C4-2B (cell line): ENCODE measurements around the gene APOBEC3A.
"Not testable (repeated sequence)": the region's sequence is repeated elsewhere in the genome, so short reads cannot be mapped to it uniquely, and the experiment has no call there.

Experiments used
- H3K27ac ChIP-seq: fragments of 450-650 bp; 2 replicates; pipeline ENCODE4 v1.5.1; 2017
- CTCF ChIP-seq: fragments of 450-650 bp; conservative IDR thresholded peaks from 2 replicates; pipeline ENCODE4 v1.5.1; 2017; ENCODE audit warnings: mild to moderate bottlenecking
- ZFX ChIP-seq: fragments of 450-650 bp; IDR thresholded peaks from 2 replicates; pipeline ENCODE4 v1.6.1; 2017

Gene APOBEC3A

GRCh38 chr22:38943882-38944281 lies 13.5 kb upstream of the APOBEC3A start:
- TF ChIP-seq ZFX (no peak), CTCF (no peak)
- no peak overlapping the region for H3K27ac ChIP-seq

GRCh38 chr22:38944653-38945052 lies 12.8 kb upstream of the APOBEC3A start:
- H3K27ac ChIP-seq, result no peak overlapping the region
- TF ChIP-seq ZFX, result no peak
- no peak for TF ChIP-seq CTCF

GRCh38 chr22:38945706-38946338 lies 11.6 kb upstream of the APOBEC3A start:
- H3K27ac ChIP-seq, result not testable (repeated sequence)

- no peak overlapping the region for H3K27ac ChIP-seq
- TF ChIP-seq ZFX (no peak), CTCF (no peak)
Measured at GRCh38 chr22:38946771-38947170, 10.6 kb upstream of the APOBEC3A start.

- H3K27ac ChIP-seq, result no peak overlapping the region
- TF ChIP-seq CTCF, result no peak
Measured at GRCh38 chr22:38947321-38948140, 9.9 kb upstream of the APOBEC3A start.

GRCh38 chr22:38948181-38948940 lies 9.0 kb upstream of the APOBEC3A start:
- H3K27ac ChIP-seq, result no peak overlapping the region
- TF ChIP-seq CTCF (no peak), ZFX (no peak)

- H3K27ac ChIP-seq, result no peak overlapping the region
- TF ChIP-seq ZFX, result no peak
- TF ChIP-seq CTCF, result no peak
Measured at GRCh38 chr22:38949889-38950405, 7.5 kb upstream of the APOBEC3A start.
